Endothelial cell of umbilical vein (primary cell): Measurements from ENCODE around the gene POLRMT. TPM values are rescaled to one million over a fixed set of nuclear protein-coding genes. Genes with fewer than 3 reads are reported as not detected.

Source experiments
- BruUV-seq: library from RNA; stranded (reverse); fragments of 400-500 nt; replicated peaks from 2 replicates; lab custom pipeline; 2021; lab: Mats Ljungman, UMichigan
- CTCF ChIA-PET: fragments of 300-600, 350-600 bp; sonication (Branson Sonifier 250); formaldehyde crosslinking; loops from one replicate; lab custom pipeline; 2021; ENCODE audit warnings: antibody characterized with exemption, inconsistent platforms; lab: Charles Lee
- POLR2A ChIA-PET: fragments of 300-600, 350-600 bp; sonication (Branson Sonifier 250); formaldehyde crosslinking; loops from one replicate; lab custom pipeline; 2021; ENCODE audit warnings: antibody characterized with exemption, inconsistent platforms; lab: Charles Lee
- DNase-seq: peaks from one replicate; pipeline ENCODE4 v3.0.0-alpha.2; 2011; ENCODE audit warnings: low read depth, low spot score
- FAIRE-seq: peaks from 2 replicates; lab custom pipeline; 2011; peaks lifted over from hg19 to GRCh38; lab: Jason Lieb, UNC
- H2AFZ ChIP-seq: 2 replicates; pipeline ENCODE4 v1.6.0; 2012; ENCODE audit warnings: low read depth, low read length, control low read depth, inconsistent platforms
- H3K27ac ChIP-seq: 2 replicates; pipeline ENCODE4 v1.5.1; 2011; ENCODE audit warnings: low read depth, mild to moderate bottlenecking, control low read depth, low read length, moderate library complexity; ENCODE audit not compliant: insufficient read depth
- H3K27me3 ChIP-seq, 2 experiments: 2 replicates each; pipeline versions ENCODE4 v1.6.0 to v1.6.1; 2011; ENCODE audit warnings: low read length in 2 of 2, mixed read lengths in 1 of 2; ENCODE audit not compliant: control insufficient read depth in 2 of 2, insufficient read depth in 2 of 2
- H3K36me3 ChIP-seq, 2 experiments: 2 replicates in 1 of 2; 3 replicates in 1 of 2; pipeline ENCODE4 v1.5.1; 2011; ENCODE audit warnings: low read length in 2 of 2, mild to moderate bottlenecking in 1 of 2, moderate library complexity in 1 of 2; ENCODE audit not compliant: control insufficient read depth in 2 of 2, insufficient read depth in 2 of 2; ENCODE audit errors: extremely low read depth in 1 of 2
- H3K4me1 ChIP-seq: 3 replicates; pipeline ENCODE4 v1.5.1; 2011; ENCODE audit warnings: mild to moderate bottlenecking, low read length; ENCODE audit not compliant: control insufficient read depth, insufficient read depth; ENCODE audit errors: extremely low read depth
- H3K4me2 ChIP-seq: 2 replicates; pipeline ENCODE4 v1.6.1; 2011; ENCODE audit warnings: low read length, control low read depth, mixed read lengths; ENCODE audit not compliant: insufficient read depth
- H3K4me3 ChIP-seq, 3 experiments: fragments of 200-600 bp in 1 of 3; sonication (generic), shearing (Covaris generic) in 1 of 3; replicated peaks in 1 of 3; 2 replicates each; pipeline ENCODE4 v1.5.1; 2011 to 2016; ENCODE audit warnings: control low read depth in 3 of 3, low read length in 3 of 3, mild to moderate bottlenecking in 2 of 3, inconsistent platforms in 1 of 3, low read depth in 1 of 3, moderate library complexity in 1 of 3; ENCODE audit not compliant: insufficient read depth in 1 of 3
- H3K79me2 ChIP-seq: 2 replicates; pipeline ENCODE4 v1.6.0; 2012; ENCODE audit warnings: low read length, inconsistent platforms; ENCODE audit not compliant: control insufficient read depth, insufficient read depth
- H3K9ac ChIP-seq: replicated peaks from 2 replicates; pipeline ENCODE3; 2011; ENCODE audit warnings: low read length, control low read depth; ENCODE audit not compliant: insufficient read depth; ENCODE audit errors: extremely low read depth
- H3K9me1 ChIP-seq: replicated peaks from 3 replicates; pipeline ENCODE4 v1.6.0; 2011; ENCODE audit warnings: mild to moderate bottlenecking, low read length; ENCODE audit not compliant: control insufficient read depth, insufficient read depth; ENCODE audit errors: extremely low read depth
- H3K9me3 ChIP-seq: replicated peaks from 2 replicates; pipeline ENCODE4 v1.5.1; 2012; ENCODE audit warnings: low read length, inconsistent platforms; ENCODE audit not compliant: control insufficient read depth, insufficient read depth
- H4K20me1 ChIP-seq: replicated peaks from 2 replicates; pipeline ENCODE3; 2011; ENCODE audit warnings: mild to moderate bottlenecking, low read length; ENCODE audit not compliant: control insufficient read depth, insufficient read depth; ENCODE audit errors: extremely low read depth
- EZH2 ChIP-seq: IDR thresholded peaks from 2 replicates; pipeline ENCODE4 v1.6.1; 2012; ENCODE audit warnings: borderline replicate concordance, low read depth, mild to moderate bottlenecking, moderate library complexity, low read length, inconsistent platforms; ENCODE audit not compliant: severe bottlenecking
- FOS ChIP-seq: IDR thresholded peaks from 2 replicates; pipeline ENCODE4 v1.6.1; 2011; ENCODE audit warnings: mild to moderate bottlenecking, low read length, moderate library complexity, borderline replicate concordance; ENCODE audit not compliant: insufficient read depth
- GATA2 ChIP-seq: IDR thresholded peaks from 2 replicates; pipeline ENCODE4 v1.7.0; 2011; ENCODE audit warnings: low read depth, mild to moderate bottlenecking, moderate library complexity, mixed read lengths, low read length; ENCODE audit not compliant: insufficient read length, insufficient read depth
- JUN ChIP-seq: IDR thresholded peaks from 2 replicates; pipeline ENCODE4 v1.6.1; 2011; ENCODE audit warnings: borderline replicate concordance, low read depth; ENCODE audit not compliant: insufficient read length, insufficient read depth
- MYC ChIP-seq: IDR thresholded peaks from one replicate; pipeline ENCODE4 v1.6.1; 2011; ENCODE audit warnings: mild to moderate bottlenecking, low read depth, low read length
- POLR2A ChIP-seq: IDR thresholded peaks from 2 replicates; pipeline ENCODE4 v1.6.1; 2012; ENCODE audit warnings: low read depth, mild to moderate bottlenecking, control low read depth, low read length
- POLR2AphosphoS5 ChIP-seq: IDR thresholded peaks from 2 replicates; pipeline ENCODE4 v1.6.1; 2012; ENCODE audit warnings: low read depth, mild to moderate bottlenecking, control low read depth, low read length, moderate library complexity; ENCODE audit not compliant: insufficient read depth
- dilution Hi-C: fragments of 300-500 bp; cut with MboI; formaldehyde crosslinking; loops from one replicate; pipeline ENCODE4 v1.15.0; 2019; ENCODE audit warnings: low sequenced_read_pairs; ENCODE audit not compliant: extremely low pct_ligation_motif_present
- intact Hi-C: fragments of 100-400 bp; cut with micrococcal nuclease; formaldehyde crosslinking; loops from one replicate; pipeline ENCODE4 v1.10.0; 2022
- polyA plus RNA-seq, 4 experiments: library from polyadenylated mRNA; depleted of rRNA in 3 of 4; stranded (reverse) in 3 of 4; unstranded in 1 of 4; fragments of >200 nt; gene quantifications; 2 replicates each; pipeline versions ENCODE4 v1.2.1 to v1.2.3, GENCODE V29; 2011 to 2012; ENCODE audit warnings: missing spikeins in 1 of 4
- total RNA-seq: library from RNA; stranded (reverse); gene quantifications from 2 replicates; pipeline ENCODE4 v1.2.3, GENCODE V29; 2021
- TF ChIP-seq, protein P1 (sequence below): IDR thresholded peaks from 2 replicates; pipeline ENCODE4 v1.6.1; 2011; ENCODE audit not compliant: insufficient read depth, insufficient read length
- TF ChIP-seq, protein P2 (sequence below), 2 donors: IDR thresholded peaks; 1 replicate in 1 of 2; 2 replicates in 1 of 2; pipeline ENCODE4 v1.5.1; 2011; ENCODE audit warnings: low read length in 2 of 2, mild to moderate bottlenecking in 2 of 2, moderate library complexity in 2 of 2, control low read depth in 1 of 2, inconsistent platforms in 1 of 2, low read depth in 1 of 2; ENCODE audit not compliant: insufficient read depth in 1 of 2; ENCODE audit errors: extremely low read depth in 1 of 2

The POLRMT gene
- total and polyA plus RNA-seq, 2 donors (not counting 3 experiments of a cell fraction or from before 2014, with no cell fraction given): 38.9 to 50.6 TPM

DNA sequence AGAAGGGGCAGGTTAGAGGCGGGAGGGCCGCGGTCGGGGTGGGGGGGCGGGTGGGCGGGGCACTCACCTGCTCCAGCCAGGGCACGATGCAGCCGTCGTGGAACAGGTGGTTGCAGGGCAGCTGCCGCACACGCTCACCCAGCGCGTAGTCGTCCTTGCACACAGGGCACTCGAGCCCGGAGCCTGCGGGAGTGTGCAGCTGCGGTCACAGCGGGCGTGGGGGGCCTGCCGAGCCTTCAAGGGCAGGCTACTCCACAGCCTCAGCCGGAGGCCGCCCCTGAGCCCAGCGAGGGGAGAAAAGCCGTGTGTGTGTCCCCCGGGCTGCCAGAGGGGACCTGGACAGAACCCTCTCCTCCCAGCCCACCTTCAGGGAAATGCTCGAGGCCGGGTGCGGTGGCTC, 15.0 kb upstream of the POLRMT start:
- peaks cover 12% of the 10 kb centered on the region for H3K79me2 ChIP-seq
- H3K9me1 ChIP-seq: no peaks in the 10 kb centered on the region
- H4K20me1 ChIP-seq: no peaks in the 10 kb centered on the region
- H3K27me3 ChIP-seq: no peaks in the 10 kb centered on the region
- no peak overlapping the region for H3K4me3 ChIP-seq
- no peaks in the 10 kb centered on the region for H3K9me3 ChIP-seq
- TF ChIP-seq EZH2 (no peak), POLR2AphosphoS5 (no peak)
- TF ChIP-seq, protein P1, sequence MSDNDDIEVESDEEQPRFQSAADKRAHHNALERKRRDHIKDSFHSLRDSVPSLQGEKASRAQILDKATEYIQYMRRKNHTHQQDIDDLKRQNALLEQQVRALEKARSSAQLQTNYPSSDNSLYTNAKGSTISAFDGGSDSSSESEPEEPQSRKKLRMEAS: no peak
- no peaks in the 10 kb centered on the region for H3K4me1 ChIP-seq
- H3K27ac ChIP-seq: no peak overlapping the region
- no peak overlapping the region for H3K4me2 ChIP-seq
- H2AFZ ChIP-seq: no peak overlapping the region
- BruUV-seq: no TSS peak
- POLR2A ChIA-PET: no interaction called here
- FAIRE-seq: no peak
- CTCF ChIA-PET: no interaction called here
- intact Hi-C loops: no loop called here
- dilution Hi-C loops: no loop called here
- no peak overlapping the region for H3K9ac ChIP-seq
- peaks cover 8 to 21% of the 10 kb centered on the region in 2 experiments for H3K36me3 ChIP-seq
- DNase-seq: no peak

DNA sequence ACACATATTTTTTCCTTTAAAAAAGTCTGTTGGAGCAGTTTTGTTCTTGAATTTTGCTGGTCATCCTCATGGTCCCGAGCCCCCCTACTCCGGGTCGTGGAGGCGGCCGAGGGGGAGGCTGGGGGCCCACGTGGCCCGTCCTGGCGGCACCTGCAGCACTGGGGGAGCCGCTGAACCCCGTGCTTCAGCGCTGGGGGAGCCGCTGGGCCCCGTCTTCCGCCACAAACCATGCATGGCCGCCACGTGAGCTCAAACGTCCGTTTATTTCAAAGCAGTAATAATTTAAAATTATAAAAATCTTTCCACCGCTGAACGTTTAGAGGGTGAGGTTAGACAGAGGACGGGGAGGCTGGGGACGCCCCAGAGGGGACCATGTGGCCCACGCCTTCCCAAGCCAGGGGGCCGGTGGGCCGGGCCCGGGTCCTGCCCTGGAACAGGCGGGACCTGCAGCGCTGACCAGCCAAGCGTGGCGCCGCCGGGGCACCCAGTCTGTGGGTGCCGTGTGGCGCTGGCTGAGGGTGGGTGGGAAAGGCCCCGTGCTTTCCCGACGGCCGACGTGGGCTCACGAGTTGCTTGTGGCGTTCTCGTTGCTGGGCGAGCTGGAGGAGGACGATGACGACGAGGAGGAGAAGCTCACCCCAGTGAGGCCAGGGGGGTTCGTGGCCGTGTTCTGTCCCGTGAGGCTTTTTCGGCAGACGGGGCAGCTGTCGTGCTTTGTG, 14.4 kb upstream of the POLRMT start:
- Histone ChIP-seq H4K20me1 (no peaks in the 10 kb centered on the region), H3K9me3 (no peaks in the 10 kb centered on the region), H3K9me1 (no peaks in the 10 kb centered on the region), H3K27me3 (no peaks in the 10 kb centered on the region), H3K4me3 (no peak overlapping the region), H2AFZ (no peak overlapping the region), H3K4me2 (no peak overlapping the region), H3K36me3 (peaks cover 8 to 20% of the 10 kb centered on the region in 2 experiments), H3K4me1 (no peaks in the 10 kb centered on the region), H3K79me2 (peaks cover 6% of the 10 kb centered on the region), H3K27ac (no peak overlapping the region), H3K9ac (no peak overlapping the region)
- POLR2A ChIA-PET: no interaction called here
- FAIRE-seq: no peak
- CTCF ChIA-PET: no interaction called here
- intact Hi-C loops: no loop called here
- TSS peak; percentile 68 for BruUV-seq
- dilution Hi-C loops: no loop called here
- TF ChIP-seq MYC (no peak), GATA2 (no peak), POLR2A (no peak), EZH2 (no peak), JUN (no peak), FOS (no peak), POLR2AphosphoS5 (no peak)
- TF ChIP-seq, protein P1: no peak
- TF ChIP-seq, protein P2, sequence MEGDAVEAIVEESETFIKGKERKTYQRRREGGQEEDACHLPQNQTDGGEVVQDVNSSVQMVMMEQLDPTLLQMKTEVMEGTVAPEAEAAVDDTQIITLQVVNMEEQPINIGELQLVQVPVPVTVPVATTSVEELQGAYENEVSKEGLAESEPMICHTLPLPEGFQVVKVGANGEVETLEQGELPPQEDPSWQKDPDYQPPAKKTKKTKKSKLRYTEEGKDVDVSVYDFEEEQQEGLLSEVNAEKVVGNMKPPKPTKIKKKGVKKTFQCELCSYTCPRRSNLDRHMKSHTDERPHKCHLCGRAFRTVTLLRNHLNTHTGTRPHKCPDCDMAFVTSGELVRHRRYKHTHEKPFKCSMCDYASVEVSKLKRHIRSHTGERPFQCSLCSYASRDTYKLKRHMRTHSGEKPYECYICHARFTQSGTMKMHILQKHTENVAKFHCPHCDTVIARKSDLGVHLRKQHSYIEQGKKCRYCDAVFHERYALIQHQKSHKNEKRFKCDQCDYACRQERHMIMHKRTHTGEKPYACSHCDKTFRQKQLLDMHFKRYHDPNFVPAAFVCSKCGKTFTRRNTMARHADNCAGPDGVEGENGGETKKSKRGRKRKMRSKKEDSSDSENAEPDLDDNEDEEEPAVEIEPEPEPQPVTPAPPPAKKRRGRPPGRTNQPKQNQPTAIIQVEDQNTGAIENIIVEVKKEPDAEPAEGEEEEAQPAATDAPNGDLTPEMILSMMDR (IDR thresholded peaks at IDR 0.05; ENCODE audit: extremely low read depth in 1 of 2, insufficient read depth in 1 of 2, low read depth in 1 of 2, low read length in 2 of 2): no peak
- DNase-seq: no peak
